Mammary epithelial cell (primary cell): Measurements from ENCODE around the gene SNX14.

ENCODE experiments used
- EZH2 ChIP-seq: IDR thresholded peaks from 2 replicates; pipeline ENCODE4 v1.6.1; 2012; ENCODE audit warnings: low read length, inconsistent platforms, borderline replicate concordance
- TF ChIP-seq, protein P1 (sequence below), 2 donors: IDR thresholded peaks in 1 of 2; conservative IDR thresholded peaks in 1 of 2; 2 replicates each; pipeline ENCODE4 v1.5.1; 2011 to 2012; ENCODE audit warnings: inconsistent platforms in 2 of 2, low read length in 2 of 2, mild to moderate bottlenecking in 2 of 2, control low read depth in 1 of 2, low read depth in 1 of 2; ENCODE audit not compliant: insufficient read depth in 1 of 2; ENCODE audit errors: extremely low read depth in 1 of 2

- TF ChIP-seq, protein P1, sequence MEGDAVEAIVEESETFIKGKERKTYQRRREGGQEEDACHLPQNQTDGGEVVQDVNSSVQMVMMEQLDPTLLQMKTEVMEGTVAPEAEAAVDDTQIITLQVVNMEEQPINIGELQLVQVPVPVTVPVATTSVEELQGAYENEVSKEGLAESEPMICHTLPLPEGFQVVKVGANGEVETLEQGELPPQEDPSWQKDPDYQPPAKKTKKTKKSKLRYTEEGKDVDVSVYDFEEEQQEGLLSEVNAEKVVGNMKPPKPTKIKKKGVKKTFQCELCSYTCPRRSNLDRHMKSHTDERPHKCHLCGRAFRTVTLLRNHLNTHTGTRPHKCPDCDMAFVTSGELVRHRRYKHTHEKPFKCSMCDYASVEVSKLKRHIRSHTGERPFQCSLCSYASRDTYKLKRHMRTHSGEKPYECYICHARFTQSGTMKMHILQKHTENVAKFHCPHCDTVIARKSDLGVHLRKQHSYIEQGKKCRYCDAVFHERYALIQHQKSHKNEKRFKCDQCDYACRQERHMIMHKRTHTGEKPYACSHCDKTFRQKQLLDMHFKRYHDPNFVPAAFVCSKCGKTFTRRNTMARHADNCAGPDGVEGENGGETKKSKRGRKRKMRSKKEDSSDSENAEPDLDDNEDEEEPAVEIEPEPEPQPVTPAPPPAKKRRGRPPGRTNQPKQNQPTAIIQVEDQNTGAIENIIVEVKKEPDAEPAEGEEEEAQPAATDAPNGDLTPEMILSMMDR (conservative IDR thresholded peaks at IDR 0.05 in 1 of 2, IDR thresholded peaks at IDR 0.05 in 1 of 2; ENCODE audit: extremely low read depth in 1 of 2, insufficient read depth in 1 of 2, low read depth in 1 of 2, low read length in 2 of 2): no peak
- no peak for TF ChIP-seq EZH2
Observed at GRCh38 chr6:85496856-85497255, 96.8 kb downstream of the SNX14 start.
